Endothelial cell of umbilical vein (primary cell): Measurements from ENCODE around the gene NTN3. TPM values are rescaled to one million over a fixed set of nuclear protein-coding genes. Genes with fewer than 3 reads are reported as not detected.

ENCODE experiments used
- BruUV-seq: library from RNA; stranded (reverse); fragments of 400-500 nt; replicated peaks from 2 replicates; lab custom pipeline; 2021; lab: Mats Ljungman, UMichigan
- CTCF ChIA-PET: fragments of 300-600, 350-600 bp; sonication (Branson Sonifier 250); formaldehyde crosslinking; loops from one replicate; lab custom pipeline; 2021; ENCODE audit warnings: antibody characterized with exemption, inconsistent platforms; lab: Charles Lee
- POLR2A ChIA-PET: fragments of 300-600, 350-600 bp; sonication (Branson Sonifier 250); formaldehyde crosslinking; loops from one replicate; lab custom pipeline; 2021; ENCODE audit warnings: antibody characterized with exemption, inconsistent platforms; lab: Charles Lee
- DNase-seq: peaks from one replicate; pipeline ENCODE4 v3.0.0-alpha.2; 2011; ENCODE audit warnings: low read depth, low spot score
- FAIRE-seq: peaks from 2 replicates; lab custom pipeline; 2011; peaks lifted over from hg19 to GRCh38; lab: Jason Lieb, UNC
- H2AFZ ChIP-seq: 2 replicates; pipeline ENCODE4 v1.6.0; 2012; ENCODE audit warnings: low read depth, low read length, control low read depth, inconsistent platforms
- H3K27ac ChIP-seq: 2 replicates; pipeline ENCODE4 v1.5.1; 2011; ENCODE audit warnings: low read depth, mild to moderate bottlenecking, control low read depth, low read length, moderate library complexity; ENCODE audit not compliant: insufficient read depth
- H3K27me3 ChIP-seq, 2 experiments: 2 replicates each; pipeline versions ENCODE4 v1.6.0 to v1.6.1; 2011; ENCODE audit warnings: low read length in 2 of 2, mixed read lengths in 1 of 2; ENCODE audit not compliant: control insufficient read depth in 2 of 2, insufficient read depth in 2 of 2
- H3K36me3 ChIP-seq, 2 experiments: 2 replicates in 1 of 2; 3 replicates in 1 of 2; pipeline ENCODE4 v1.5.1; 2011; ENCODE audit warnings: low read length in 2 of 2, mild to moderate bottlenecking in 1 of 2, moderate library complexity in 1 of 2; ENCODE audit not compliant: control insufficient read depth in 2 of 2, insufficient read depth in 2 of 2; ENCODE audit errors: extremely low read depth in 1 of 2
- H3K4me1 ChIP-seq: 3 replicates; pipeline ENCODE4 v1.5.1; 2011; ENCODE audit warnings: mild to moderate bottlenecking, low read length; ENCODE audit not compliant: control insufficient read depth, insufficient read depth; ENCODE audit errors: extremely low read depth
- H3K4me2 ChIP-seq: 2 replicates; pipeline ENCODE4 v1.6.1; 2011; ENCODE audit warnings: low read length, control low read depth, mixed read lengths; ENCODE audit not compliant: insufficient read depth
- H3K4me3 ChIP-seq, 3 experiments: fragments of 200-600 bp in 1 of 3; sonication (generic), shearing (Covaris generic) in 1 of 3; replicated peaks in 1 of 3; 2 replicates each; pipeline ENCODE4 v1.5.1; 2011 to 2016; ENCODE audit warnings: control low read depth in 3 of 3, low read length in 3 of 3, mild to moderate bottlenecking in 2 of 3, inconsistent platforms in 1 of 3, low read depth in 1 of 3, moderate library complexity in 1 of 3; ENCODE audit not compliant: insufficient read depth in 1 of 3
- H3K79me2 ChIP-seq: 2 replicates; pipeline ENCODE4 v1.6.0; 2012; ENCODE audit warnings: low read length, inconsistent platforms; ENCODE audit not compliant: control insufficient read depth, insufficient read depth
- H3K9ac ChIP-seq: replicated peaks from 2 replicates; pipeline ENCODE3; 2011; ENCODE audit warnings: low read length, control low read depth; ENCODE audit not compliant: insufficient read depth; ENCODE audit errors: extremely low read depth
- H3K9me1 ChIP-seq: replicated peaks from 3 replicates; pipeline ENCODE4 v1.6.0; 2011; ENCODE audit warnings: mild to moderate bottlenecking, low read length; ENCODE audit not compliant: control insufficient read depth, insufficient read depth; ENCODE audit errors: extremely low read depth
- H3K9me3 ChIP-seq: replicated peaks from 2 replicates; pipeline ENCODE4 v1.5.1; 2012; ENCODE audit warnings: low read length, inconsistent platforms; ENCODE audit not compliant: control insufficient read depth, insufficient read depth
- H4K20me1 ChIP-seq: replicated peaks from 2 replicates; pipeline ENCODE3; 2011; ENCODE audit warnings: mild to moderate bottlenecking, low read length; ENCODE audit not compliant: control insufficient read depth, insufficient read depth; ENCODE audit errors: extremely low read depth
- EZH2 ChIP-seq: IDR thresholded peaks from 2 replicates; pipeline ENCODE4 v1.6.1; 2012; ENCODE audit warnings: borderline replicate concordance, low read depth, mild to moderate bottlenecking, moderate library complexity, low read length, inconsistent platforms; ENCODE audit not compliant: severe bottlenecking
- FOS ChIP-seq: IDR thresholded peaks from 2 replicates; pipeline ENCODE4 v1.6.1; 2011; ENCODE audit warnings: mild to moderate bottlenecking, low read length, moderate library complexity, borderline replicate concordance; ENCODE audit not compliant: insufficient read depth
- GATA2 ChIP-seq: IDR thresholded peaks from 2 replicates; pipeline ENCODE4 v1.7.0; 2011; ENCODE audit warnings: low read depth, mild to moderate bottlenecking, moderate library complexity, mixed read lengths, low read length; ENCODE audit not compliant: insufficient read length, insufficient read depth
- JUN ChIP-seq: IDR thresholded peaks from 2 replicates; pipeline ENCODE4 v1.6.1; 2011; ENCODE audit warnings: borderline replicate concordance, low read depth; ENCODE audit not compliant: insufficient read length, insufficient read depth
- MYC ChIP-seq: IDR thresholded peaks from one replicate; pipeline ENCODE4 v1.6.1; 2011; ENCODE audit warnings: mild to moderate bottlenecking, low read depth, low read length
- POLR2A ChIP-seq: IDR thresholded peaks from 2 replicates; pipeline ENCODE4 v1.6.1; 2012; ENCODE audit warnings: low read depth, mild to moderate bottlenecking, control low read depth, low read length
- POLR2AphosphoS5 ChIP-seq: IDR thresholded peaks from 2 replicates; pipeline ENCODE4 v1.6.1; 2012; ENCODE audit warnings: low read depth, mild to moderate bottlenecking, control low read depth, low read length, moderate library complexity; ENCODE audit not compliant: insufficient read depth
- dilution Hi-C: fragments of 300-500 bp; cut with MboI; formaldehyde crosslinking; loops from one replicate; pipeline ENCODE4 v1.15.0; 2019; ENCODE audit warnings: low sequenced_read_pairs; ENCODE audit not compliant: extremely low pct_ligation_motif_present
- intact Hi-C: fragments of 100-400 bp; cut with micrococcal nuclease; formaldehyde crosslinking; loops from one replicate; pipeline ENCODE4 v1.10.0; 2022
- polyA plus RNA-seq, 4 experiments: library from polyadenylated mRNA; depleted of rRNA in 3 of 4; stranded (reverse) in 3 of 4; unstranded in 1 of 4; fragments of >200 nt; gene quantifications; 2 replicates each; pipeline versions ENCODE4 v1.2.1 to v1.2.3, GENCODE V29; 2011 to 2012; ENCODE audit warnings: missing spikeins in 1 of 4
- total RNA-seq: library from RNA; stranded (reverse); gene quantifications from 2 replicates; pipeline ENCODE4 v1.2.3, GENCODE V29; 2021
- TF ChIP-seq, protein P1 (sequence below): IDR thresholded peaks from 2 replicates; pipeline ENCODE4 v1.6.1; 2011; ENCODE audit not compliant: insufficient read depth, insufficient read length
- TF ChIP-seq, protein P2 (sequence below), 2 donors: IDR thresholded peaks; 1 replicate in 1 of 2; 2 replicates in 1 of 2; pipeline ENCODE4 v1.5.1; 2011; ENCODE audit warnings: low read length in 2 of 2, mild to moderate bottlenecking in 2 of 2, moderate library complexity in 2 of 2, control low read depth in 1 of 2, inconsistent platforms in 1 of 2, low read depth in 1 of 2; ENCODE audit not compliant: insufficient read depth in 1 of 2; ENCODE audit errors: extremely low read depth in 1 of 2

The NTN3 gene
- total and polyA plus RNA-seq, 2 donors (not counting 3 experiments of a cell fraction or from before 2014, with no cell fraction given), result 0.15 TPM; not detected in 1

DNA sequence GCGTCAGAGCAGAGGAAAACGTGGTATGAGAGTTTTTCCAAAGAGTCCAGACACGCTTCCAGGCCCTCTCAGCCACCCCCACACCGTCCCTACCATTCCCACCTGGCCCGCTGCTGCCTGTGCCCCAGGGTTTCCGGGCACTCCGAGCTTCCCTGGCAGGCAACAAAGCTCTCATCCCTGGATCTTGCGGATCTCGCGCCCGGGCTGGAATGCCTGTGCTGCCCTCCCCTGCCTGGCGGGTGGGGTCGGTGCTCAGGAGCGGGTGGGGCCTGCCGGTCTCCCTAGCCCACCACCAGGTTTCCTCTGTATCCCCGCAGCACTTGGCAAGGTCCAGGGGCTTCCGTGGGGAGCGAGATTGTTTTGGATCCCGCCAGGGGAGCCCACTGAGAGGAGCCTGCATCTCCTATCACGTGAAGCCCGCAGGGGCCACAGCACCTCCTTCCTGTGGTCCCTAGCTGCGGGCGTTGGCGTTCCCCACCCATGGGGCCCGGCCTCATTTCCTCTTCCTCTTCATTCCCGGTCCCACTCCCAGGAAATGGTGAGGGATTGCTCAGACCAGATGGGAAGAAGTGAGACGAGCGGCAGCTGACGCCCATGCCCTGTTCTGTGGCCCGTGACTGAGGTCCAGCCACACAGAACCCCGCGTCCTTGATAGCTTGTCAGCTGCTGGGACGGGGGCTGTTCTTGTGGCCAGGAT, 14.9 kb downstream of the NTN3 start:
- Histone ChIP-seq H3K9ac (no peak overlapping the region), H3K4me1 (no peaks in the 10 kb centered on the region), H3K9me1 (no peaks in the 10 kb centered on the region), H3K4me3 (no peak overlapping the region), H3K79me2 (peaks cover 6% of the 10 kb centered on the region), H3K36me3 (no peaks in the 10 kb centered on the region), H4K20me1 (no peaks in the 10 kb centered on the region), H3K27me3 (no peaks in the 10 kb centered on the region), H3K9me3 (no peaks in the 10 kb centered on the region), H2AFZ (no peak overlapping the region), H3K27ac (no peak overlapping the region), H3K4me2 (no peak overlapping the region)
- no peak for FAIRE-seq
- dilution Hi-C loops, result no loop called here
- BruUV-seq, result no TSS peak
- ChIA-PET CTCF (interaction anchor here (1.2 to 3.0 kb wide), 2 partner anchors 11 to 15 kb away, joined by 7 to 14 read pairs; partner anchors contain the start of gene TBC1D24), POLR2A (no interaction called here)
- no peak for DNase-seq
- intact Hi-C loops, result loop anchor here (1.0 kb wide), 1 partner anchor 26 kb away; no protein-coding TSS in a partner anchor
- TF ChIP-seq, protein P1, sequence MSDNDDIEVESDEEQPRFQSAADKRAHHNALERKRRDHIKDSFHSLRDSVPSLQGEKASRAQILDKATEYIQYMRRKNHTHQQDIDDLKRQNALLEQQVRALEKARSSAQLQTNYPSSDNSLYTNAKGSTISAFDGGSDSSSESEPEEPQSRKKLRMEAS, result no peak
- TF ChIP-seq POLR2A (no peak), POLR2AphosphoS5 (no peak), FOS (no peak), MYC (no peak), JUN (no peak), GATA2 (no peak), EZH2 (no peak)
- TF ChIP-seq, protein P2, sequence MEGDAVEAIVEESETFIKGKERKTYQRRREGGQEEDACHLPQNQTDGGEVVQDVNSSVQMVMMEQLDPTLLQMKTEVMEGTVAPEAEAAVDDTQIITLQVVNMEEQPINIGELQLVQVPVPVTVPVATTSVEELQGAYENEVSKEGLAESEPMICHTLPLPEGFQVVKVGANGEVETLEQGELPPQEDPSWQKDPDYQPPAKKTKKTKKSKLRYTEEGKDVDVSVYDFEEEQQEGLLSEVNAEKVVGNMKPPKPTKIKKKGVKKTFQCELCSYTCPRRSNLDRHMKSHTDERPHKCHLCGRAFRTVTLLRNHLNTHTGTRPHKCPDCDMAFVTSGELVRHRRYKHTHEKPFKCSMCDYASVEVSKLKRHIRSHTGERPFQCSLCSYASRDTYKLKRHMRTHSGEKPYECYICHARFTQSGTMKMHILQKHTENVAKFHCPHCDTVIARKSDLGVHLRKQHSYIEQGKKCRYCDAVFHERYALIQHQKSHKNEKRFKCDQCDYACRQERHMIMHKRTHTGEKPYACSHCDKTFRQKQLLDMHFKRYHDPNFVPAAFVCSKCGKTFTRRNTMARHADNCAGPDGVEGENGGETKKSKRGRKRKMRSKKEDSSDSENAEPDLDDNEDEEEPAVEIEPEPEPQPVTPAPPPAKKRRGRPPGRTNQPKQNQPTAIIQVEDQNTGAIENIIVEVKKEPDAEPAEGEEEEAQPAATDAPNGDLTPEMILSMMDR (IDR thresholded peaks at IDR 0.05; ENCODE audit: extremely low read depth in 1 of 2, insufficient read depth in 1 of 2, low read depth in 1 of 2, low read length in 2 of 2), result no peak
